NCI-H1417 treated with DMSO at 0.1 percent for 48 hours (cell line): ENCODE data around the gene SERPINE1.

Source experiments
- DNase-seq: peaks from one replicate; lab custom pipeline; 2025; lab: John Stamatoyannopoulos, UW

SERPINE1 gene

DNA sequence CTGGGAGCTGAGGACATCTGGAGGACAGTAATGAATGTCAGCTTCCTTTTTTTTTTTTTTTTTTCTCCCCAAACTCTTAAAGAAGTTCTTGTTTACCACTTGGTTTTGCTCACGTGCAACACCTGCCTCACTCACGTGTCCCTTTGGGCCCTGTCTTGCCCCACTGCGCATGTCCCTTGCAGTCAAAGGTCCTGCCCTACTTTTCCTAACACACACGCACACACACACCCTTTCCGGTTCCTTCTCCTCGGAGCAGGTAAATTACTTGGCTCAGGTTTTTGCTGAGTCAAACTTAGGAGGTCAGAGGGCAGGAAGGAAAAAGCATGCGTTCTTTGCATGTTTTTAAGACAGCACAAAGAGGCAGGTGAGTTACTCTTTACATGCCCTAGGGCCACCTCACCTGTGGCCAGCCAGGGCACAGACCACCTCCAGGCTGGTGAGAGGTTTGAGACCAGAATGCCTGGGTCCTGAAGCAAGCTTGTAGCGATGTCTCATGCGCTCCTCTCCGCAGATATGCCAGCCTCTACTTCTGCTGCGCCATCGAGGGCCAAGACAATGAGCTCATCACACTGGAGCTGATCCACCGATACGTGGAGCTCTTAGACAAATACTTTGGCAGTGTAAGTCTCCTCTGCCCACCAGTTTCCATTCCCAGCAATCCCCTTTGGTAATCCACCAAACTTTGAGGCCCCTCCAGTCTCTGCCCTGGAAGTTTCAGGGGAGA, 30.1 kb downstream of the SERPINE1 start:
- DNase-seq: no peak

DNA sequence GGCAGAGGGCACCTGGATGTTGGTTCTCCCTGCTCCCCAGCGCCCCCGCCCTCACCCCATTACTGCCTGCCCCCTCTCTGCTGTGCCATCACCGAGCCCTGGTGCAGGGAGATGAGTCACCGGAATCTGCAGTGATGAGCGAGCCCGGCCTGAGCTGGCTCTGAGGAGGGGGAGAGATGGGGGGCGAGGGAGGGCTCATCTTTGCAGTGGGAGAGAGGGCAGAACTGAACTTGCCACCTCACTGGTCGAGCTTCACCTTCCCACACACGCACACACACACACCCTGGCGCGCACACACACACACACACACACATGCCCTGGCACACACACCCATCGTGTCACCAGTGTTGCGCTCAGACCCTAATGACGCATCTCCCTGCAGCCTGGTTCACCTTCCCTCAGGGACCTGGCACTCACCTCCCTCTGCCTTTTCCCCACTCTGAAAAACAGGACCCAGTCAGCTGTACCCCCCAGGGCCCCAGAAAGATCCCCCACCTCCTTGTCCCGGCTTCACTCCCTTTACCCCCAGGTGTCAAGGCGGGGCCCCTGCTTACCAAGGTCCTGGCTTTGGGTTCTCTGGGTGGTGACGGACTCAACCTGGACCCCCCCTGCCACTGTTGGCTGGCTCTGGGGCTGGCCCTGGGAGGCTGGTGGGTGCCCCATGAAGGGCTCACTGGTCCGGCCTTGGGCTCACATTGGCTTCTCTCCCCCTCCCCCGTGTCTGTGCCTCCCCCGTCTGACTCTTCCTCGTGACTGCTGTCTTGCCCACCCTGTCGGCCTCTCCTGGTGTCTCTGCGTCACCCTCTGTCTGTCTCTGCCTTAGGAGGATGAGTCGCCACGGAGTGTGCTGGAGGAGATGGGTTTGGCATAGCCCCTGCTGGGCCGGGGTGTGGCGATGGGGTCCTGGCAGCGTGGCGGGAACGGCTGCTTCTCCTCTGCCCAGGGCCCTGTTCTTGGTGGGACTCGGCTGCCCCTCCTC, 33.1 kb downstream of the SERPINE1 start:
- DNase-seq: no peak

DNA sequence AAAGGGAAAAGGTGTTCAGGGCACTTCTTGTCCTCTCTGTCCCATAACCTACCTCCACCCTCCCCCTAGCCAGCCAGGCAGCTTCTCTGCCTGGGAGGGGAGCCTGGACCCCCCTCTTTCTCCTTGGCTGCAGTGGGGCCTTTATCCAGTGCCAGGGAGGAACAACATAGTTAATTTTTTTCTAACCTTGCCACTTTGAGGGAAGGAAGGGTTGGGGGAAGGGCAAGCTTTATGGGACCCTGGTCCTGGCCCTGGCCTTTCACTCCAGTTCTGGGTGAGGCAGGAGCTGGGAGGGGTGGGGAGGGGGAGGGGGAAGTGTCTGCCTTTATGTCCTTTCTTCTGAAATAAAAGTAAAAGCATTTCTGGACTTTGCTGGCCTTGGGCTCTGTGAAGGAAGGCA, 34.0 kb downstream of the SERPINE1 start:
- no peak for DNase-seq

DNA sequence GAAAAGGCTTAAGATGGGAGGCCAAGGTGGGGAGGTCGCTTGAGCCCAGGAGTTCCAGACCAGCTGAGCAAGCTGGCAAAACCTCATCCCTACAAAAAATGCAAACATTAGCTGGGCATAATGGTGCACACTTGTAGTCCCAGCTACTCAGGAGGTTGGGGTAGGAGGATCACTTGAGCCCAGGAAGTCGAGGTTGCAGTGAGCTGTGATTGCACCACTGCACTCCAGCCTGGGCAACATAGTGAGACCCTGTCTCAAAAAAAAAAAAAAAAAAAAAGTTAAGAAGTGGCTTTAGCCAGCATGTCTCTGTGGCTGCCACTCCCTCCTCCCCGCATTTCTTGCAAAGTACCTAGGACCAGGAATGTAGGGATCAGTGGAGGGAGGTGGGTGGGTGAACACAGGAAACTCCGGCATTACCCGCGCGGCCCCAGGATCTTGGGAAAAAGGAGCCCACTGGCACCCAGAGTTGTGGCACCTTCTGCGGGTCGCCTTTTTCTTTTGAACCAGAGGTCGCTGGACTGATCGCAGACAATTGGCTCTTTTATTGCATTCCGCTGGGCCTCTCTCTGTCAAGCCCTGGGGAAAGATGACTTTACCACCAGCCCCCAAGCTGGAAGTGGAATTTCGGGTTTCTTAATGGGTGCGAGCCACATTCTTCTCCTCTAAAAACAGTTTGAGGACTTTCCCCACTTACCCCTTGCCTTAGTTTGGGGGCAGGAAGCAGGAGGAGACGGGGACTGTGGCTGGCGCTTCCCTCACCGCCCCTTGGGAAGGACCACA, 35.0 kb downstream of the SERPINE1 start:
- DNase-seq: no peak

DNA sequence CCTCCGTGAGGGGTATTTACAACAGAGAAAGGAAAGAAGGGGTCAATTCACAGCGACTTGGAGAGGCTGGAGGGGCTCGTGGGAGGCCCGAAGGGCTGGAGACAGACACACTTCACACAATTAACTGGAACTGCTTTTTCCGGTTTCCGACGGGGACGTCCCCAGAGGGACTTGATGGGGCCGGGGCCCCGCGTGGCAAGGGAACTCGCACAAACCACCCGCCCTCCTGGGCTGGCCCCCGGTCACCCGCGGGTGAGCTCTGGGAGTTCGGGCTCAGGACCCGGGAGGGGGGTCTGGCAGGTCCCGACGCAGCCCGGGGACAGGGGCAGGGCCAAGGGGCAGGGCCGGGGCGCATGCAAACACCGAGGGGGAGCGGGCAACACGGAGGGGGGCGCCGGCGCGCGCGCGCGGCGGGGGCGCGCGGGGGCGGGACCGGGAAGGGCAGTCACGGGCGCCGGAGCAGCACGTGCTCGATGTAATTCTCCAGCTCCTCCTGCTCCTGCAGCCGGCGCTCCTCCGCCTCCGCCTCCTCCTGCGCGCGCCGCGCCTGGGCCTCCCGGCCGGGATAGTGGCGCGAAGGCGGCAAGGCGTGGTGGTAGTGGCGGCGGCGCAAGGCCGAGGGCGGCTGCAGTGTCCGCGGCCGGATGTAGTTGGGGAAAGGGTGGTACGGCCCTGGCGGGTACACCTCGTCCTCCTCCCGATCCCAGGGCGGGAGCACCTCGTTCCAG, 35.8 kb downstream of the SERPINE1 start:
- no peak for DNase-seq

DNA sequence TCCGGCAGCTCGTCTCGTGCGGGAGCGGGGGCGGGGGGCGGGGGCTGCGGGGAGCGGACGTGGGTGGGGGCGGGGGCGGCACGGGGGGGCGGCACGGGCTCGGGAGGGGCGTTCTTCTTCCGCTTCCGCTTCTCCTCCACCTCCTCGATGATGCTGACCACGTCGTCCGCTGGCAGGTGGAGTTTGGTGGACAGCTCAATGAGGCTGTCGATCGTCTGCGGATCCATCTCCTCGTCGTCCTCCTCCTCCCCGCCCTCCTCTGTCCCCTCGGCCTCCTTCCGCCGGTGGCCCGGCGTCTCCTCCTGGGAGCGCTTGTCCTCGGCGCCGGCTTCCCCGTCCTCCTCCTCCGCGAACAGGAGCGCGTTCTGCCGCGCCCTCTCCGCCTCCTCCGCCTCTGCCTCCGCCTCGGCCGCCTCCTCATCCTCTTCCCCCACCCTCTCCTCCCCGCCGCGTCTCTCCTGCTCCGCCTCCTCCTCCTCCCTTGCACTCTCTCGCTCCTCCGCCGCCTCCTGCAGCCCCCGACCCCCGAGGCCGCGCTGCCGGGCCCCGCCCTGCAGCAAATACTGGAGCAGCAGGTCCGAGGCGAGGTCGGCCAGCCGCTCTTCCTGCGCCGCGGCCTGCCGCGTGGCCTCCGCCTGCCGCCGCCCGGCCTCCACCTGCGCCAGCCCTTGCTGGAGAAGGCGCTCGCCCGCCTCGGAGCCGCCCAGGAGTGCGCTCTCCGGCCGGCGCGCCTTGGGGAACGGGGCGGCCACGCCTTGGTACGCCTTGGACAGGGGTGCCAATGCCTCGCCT, 36.6 kb downstream of the SERPINE1 start:
- DNase-seq: no peak

DNA sequence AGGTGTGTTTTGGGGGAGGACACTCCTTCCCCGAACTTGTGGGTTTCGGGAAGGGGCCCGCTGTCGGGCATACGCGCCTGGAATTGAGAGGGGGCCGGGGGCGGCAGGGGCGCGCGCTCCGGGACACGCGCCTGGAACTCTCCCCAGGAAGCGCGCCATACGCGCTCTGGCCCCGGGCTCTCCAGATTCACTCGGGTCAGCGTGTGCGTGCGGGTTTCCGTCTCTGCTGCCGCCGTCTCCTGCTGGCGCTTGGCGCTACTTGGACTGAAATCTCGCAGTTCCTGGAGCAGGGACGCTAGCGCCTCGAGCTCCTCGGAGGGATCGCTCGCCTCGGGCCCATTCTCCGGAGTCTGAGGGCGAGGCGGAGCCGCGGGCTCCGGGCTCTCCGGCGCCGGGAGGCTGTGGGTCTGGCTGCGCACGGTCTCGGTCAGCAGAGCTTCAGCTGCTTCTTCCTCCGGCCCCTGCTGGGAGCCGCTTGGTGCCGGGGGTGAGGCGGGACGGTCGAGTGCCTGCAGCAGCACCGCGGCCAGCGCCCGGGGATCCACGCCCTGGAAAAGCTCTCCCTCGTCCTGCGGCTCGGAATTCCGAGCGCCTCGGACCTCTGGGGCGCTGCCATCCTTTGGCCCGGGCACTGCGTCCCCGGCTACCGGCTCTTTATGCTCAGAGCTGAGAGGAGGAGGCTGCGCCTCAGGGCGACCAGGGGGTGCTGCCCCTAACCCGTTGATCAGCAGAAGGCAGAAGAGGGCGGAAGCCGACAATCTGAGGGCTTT, 37.4 kb downstream of the SERPINE1 start:
- DNase-seq: no peak

DNA sequence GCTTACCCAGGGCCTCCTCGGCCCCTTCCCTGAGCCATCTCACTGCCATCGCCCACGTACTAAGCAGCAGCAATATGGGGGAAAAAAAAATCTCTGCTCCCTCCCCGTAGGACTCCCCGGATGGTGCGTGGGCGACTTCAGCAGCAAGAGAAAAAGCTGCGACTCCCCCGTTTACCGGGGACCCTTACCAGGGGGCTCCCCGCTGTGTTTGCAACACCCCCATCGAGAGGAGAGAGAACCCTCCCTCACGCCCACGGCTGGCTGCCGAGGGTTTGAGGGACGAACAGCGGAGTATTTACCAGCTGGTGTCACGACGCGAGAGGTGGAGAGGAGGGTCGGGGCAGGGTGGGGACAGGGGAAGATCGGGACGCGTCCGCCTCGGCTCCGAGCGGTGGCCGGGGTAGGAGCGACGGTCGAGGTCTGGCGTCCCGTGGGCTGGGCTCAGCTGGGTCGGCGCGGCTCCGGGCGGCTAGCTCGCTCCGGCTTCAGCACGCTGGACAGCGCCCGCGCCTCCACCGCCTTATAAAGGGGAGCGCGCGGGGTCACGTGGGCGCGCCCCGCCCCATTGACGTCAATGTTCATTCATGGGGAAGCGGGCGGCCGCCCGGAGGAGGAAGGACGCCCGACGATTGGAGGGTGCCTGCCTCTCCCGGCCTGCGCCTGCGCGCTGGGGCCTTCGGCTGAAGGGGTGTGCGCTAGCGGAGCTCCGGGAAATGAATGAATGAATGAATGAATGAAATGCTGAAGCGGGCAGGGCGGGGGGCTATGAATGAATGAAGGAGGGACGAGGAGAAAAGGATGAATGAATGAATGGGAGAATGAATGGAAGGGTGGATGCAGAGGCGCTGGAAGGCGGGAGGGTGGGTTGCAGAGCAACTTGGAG, 38.4 kb downstream of the SERPINE1 start, which contains the start of gene VGF:
Gene VGF, minus strand, starts transcription at position 495 of the 883 bp plus-strand sequence. CDS start 726 bp downstream, outside the sequence.
- DNase-seq: peak; percentile 68

DNA sequence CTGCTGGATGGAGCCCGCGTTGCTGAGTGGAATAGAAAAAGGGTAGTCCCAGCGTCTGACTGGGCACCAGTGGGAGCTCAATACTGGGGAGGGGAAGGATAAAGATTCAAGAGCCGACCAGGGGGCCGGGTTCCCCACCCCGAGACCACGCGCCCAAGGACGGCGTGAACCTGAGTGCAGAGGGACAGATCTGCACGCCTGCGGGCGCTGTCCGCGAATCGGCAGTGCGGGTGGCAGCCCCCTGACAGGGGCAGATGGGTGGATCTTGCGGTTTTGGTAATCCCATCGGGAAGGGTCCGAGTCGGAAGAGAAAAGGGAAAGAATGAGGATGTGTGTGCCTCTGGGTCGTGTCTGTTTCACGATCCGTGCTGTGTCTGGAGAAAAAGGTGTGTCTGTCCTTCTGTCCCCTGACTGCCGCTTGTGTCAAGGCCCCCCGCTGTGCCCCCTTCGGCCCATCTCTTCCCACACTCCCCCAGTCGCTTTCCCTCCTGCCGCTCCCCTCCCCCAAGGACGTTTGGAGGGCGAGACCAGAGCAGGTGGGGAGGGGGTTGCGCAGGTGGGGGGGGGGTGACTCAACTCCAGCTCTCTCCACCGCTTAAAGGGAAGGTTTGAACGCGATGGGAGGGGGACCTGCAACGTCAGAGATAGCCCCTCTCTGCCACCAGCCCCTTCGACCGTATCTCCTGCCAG, 39.2 kb downstream of the SERPINE1 start:
- no peak for DNase-seq

DNA sequence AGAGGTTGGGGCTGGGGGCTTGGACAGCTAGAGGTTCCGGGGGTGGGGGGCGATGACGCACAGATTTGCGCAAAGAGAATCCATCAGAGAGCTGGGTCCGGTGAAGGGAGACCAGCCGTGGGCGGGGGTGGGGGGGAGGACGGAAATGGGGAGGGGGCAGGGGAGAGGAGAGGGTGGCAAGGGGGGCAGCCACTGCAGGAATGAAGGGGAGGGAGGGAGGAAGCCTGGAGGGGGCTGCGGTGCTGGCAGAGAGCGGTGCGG, 39.7 kb downstream of the SERPINE1 start:
- DNase-seq: no peak

DNA sequence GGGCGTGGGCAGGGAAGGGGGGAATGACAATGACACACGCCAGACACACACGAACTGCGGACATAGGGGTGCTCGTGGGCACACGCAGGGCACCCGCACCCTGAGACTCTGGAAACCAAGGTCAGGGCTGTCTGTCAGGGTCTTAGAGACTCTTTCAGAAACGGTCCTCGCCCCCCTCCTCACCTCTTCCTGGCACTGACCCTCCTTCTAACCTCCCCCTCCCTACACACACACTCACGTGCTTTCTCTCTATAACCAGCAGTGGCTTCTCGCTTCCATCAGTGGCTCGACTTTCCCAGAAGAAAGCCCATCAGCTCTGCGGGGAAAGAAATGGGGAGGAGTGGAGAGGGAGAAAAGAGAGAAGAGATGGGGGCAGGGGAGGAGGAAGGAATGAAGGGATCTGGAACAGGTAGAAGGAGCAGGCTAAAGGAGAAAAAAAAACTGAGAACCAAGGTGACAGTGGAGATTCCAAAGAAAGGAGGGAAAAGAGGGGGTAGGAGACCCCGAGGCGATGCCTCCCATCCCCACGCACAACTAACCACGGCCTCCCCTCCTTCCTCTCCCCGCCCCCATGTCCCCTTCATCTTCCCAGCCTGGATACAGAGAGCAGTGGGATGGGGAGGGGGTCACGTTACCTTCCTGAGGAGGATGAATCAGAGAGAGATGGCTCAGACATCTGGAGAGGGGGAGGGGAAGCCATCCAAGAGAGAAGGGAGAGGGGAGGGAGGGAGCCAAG, 40.2 kb downstream of the SERPINE1 start:
- DNase-seq: no peak

DNA sequence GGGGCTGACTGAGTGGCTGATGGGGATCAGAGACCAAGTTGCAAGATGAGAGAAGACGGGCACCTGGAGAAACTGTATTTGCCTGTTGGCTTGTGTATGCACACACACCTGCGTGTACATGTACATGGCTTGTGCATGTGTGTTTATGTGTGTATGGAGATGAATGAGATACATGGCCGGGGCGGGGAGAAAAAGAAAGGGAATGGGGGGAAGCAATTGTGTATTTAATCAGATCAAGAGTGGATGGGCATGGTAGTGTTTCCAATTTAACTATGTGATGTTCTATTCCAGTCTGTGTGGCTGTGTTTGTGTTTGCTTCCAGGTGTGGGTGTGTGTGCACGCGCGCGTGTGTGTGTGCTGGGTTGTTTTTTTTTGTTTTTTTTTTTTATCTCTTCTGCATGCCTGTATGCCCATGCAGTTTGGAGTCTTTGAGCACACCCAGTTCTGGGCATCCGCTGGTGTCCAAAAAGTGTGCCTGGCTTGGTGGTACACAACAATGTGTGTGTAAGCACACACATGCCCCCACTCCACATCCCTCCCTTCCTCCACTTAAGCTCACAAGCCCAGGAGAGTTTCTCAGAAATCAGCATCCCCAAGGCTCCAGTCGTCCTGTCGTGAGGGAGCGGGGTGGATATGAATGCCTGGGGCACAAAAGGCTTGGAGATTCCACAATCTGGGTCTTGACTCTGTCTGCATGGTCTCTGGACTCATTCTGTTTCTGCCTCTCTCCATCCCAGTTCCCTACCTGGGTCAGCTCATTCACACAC, 40.9 kb downstream of the SERPINE1 start:
- DNase-seq: no peak

DNA sequence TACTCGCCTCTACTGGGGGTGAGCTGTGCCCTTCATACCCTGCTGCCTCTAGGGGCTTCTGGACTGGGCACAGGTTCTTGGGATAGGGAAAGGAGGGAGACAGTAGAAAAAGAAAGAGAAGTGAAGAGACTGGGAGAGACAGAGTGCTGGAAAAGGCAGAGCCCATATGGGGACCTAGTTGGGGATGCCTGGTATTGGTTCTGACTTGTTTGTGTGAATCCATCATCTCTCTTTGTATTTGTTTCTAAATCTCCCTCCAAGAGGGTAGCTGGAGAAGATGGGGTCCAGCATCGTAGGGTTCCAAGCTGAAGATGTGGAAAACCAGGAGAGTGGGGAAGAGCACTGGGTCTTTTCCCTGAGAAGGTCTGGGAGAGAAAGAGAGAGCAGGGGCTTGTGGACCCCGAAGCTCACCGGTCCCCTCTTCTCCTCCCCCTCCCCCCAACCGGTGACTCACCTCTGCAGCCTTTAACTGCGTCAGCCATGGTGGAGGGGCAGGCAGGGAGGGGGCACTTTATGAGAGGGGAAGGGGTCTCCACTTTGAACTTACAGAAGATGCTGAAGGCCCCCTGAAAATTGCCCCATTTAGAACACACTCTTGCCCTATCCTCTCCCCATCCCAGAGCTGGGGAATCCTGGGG, 41.6 kb downstream of the SERPINE1 start:
- DNase-seq: no peak

DNA sequence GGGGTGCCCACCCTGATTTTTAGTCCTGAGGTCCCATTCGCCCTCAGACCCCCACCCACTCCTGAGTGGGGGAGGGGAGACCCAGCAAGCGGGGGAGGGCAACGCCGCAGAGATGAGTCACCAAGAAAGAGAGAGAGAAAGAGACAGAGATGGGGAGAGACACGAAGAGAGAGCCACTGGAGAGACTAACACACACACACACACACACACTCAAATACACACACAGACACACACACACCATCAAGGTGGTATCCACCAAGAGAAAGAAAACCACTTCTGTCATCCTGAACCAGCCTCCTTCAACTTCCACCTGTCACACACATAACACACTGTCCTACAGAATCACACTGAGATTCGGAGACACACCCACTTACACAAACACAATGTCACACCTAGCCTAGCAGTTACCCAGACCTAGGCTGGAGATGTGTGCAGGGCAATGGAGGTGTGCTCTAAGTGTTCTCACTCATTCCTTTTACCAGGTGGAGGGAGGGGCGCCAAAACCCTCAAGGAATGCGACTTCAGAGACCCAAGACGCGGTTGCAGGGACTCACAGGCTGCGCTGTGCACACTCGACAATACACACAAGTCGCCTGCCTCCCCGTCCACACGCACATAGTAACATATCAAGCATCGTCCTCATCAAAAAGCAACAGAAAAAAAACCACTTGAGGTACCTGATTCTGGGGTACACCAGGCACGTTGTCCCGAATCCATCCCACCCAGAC, 42.4 kb downstream of the SERPINE1 start:
- no peak for DNase-seq

DNA sequence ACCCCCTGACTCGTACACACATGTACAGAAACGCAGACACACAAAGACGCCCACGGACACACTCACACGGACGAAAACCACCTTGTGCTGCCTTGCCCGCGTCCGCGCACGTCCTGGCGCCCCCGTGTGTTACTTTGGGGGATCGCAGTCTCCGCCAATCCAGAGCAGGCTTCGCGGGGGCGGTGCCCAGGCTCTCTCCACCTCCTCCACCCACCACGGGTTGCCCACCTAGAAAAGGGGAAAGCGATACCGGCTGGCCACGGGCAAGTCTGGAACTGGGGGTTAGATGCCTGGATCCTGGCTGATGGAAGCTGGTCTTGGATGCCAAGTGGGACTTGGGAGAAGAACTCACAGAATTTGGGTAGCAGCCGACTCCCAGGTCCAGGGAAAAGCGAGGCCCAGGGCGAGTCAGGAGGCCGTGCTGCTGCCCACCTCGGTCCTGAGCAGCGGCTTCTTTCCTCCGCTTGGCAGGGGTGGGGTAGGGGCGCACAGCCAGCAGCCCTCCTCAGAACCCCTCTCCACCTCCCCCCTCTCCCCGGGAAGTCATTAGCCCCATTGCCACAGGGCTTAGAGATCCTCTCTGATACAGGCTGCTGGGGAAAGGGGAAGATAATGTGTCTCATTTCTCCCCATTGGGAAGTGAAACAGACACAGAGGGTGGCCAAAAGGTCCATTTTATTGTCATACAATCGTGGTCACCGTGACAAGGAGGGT, 43.1 kb downstream of the SERPINE1 start:
- DNase-seq: no peak
